Measurements from ENCODE around the gene NDST1. TPM values are rescaled to one million over a fixed set of nuclear protein-coding genes. Genes with fewer than 3 reads are reported as not detected.

Gene NDST1
- total RNA-seq, 2 experiments from 2014 or later = 2.5 to 2.6 TPM

DNA sequence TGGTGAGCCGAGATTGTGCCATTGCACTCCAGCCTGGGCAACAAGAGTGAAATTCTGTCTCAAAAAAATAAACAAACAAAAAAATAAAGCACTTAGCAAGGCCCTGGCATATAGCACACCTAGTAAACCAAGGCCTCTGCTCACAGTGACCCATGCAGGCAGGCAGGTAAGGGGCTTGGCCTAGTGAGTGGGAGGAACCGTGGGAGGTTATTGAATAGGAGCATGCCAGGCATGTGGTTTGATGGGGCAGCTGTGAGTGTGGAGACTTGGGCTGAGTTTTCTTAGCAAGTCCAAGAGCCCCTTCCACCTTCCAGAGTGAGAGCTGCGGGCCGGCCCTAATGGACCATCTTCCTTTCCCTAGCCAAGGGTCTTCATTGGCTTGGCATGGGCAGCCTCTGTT lies 4.5 kb upstream of the NDST1 start:
- H3K27me3 Mint-ChIP-seq = no peaks in the 10 kb centered on the region
- H3K4me1 Mint-ChIP-seq (ENCODE audit: low read depth) = no peaks in the 10 kb centered on the region
- no peak overlapping the region for H3K4me3 Mint-ChIP-seq
- no peak for DNase-seq
- no peaks in the 10 kb centered on the region for H3K36me3 Mint-ChIP-seq
- POLR2A ChIA-PET = no interaction called here
- CTCF ChIA-PET = no interaction called here
- no peaks in the 10 kb centered on the region for H3K9me3 Mint-ChIP-seq
- intact Hi-C loops (cut with micrococcal nuclease) = no loop called here
- no peak overlapping the region for H3K27ac Mint-ChIP-seq

GRCh38 chr5:150503977-150504620 lies 3.8 kb upstream of the NDST1 start:
- DNase-seq = no peak
- no peaks in the 10 kb centered on the region for H3K27me3 Mint-ChIP-seq
- H3K9me3 Mint-ChIP-seq = no peaks in the 10 kb centered on the region
- no peak overlapping the region for H3K4me3 Mint-ChIP-seq
- H3K4me1 Mint-ChIP-seq (ENCODE audit: low read depth) = no peaks in the 10 kb centered on the region
- intact Hi-C loops (cut with micrococcal nuclease) = no loop called here
- H3K36me3 Mint-ChIP-seq = no peaks in the 10 kb centered on the region
- POLR2A ChIA-PET = no interaction called here
- CTCF ChIA-PET = no interaction called here
- no peak overlapping the region for H3K27ac Mint-ChIP-seq

DNA sequence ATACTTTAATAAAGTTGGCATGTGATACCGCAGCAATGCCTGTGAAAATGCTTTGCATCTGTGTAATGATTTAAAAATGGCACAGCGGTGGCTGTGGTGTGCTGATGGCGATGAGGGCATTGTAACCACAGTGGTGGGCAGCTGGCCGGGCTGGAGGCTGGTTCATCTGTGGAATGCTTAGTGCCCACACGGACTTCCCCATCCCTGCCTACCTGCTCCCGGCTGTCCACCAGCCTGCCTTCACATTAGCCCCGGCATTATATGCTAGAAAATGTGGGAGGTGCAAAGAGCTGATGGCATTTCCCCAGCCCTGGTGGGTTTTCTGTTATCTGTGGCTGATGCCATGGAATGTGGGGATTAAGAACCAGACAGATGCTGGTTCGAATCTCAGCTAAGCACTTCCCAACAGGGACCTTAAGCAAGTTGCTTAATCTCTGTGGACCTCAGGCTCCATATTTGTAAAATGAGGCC lies 2.9 kb upstream of the NDST1 start:
- intact Hi-C loops (cut with micrococcal nuclease) = no loop called here
- no peak for DNase-seq
- no peaks in the 10 kb centered on the region for H3K9me3 Mint-ChIP-seq
- CTCF ChIA-PET = interaction anchor here (0.9 to 1.2 kb wide), 2 partner anchors 16 to 35 kb away, joined by 3 read pairs; no protein-coding TSS in a partner anchor
- H3K27ac Mint-ChIP-seq = no peak overlapping the region
- H3K4me1 Mint-ChIP-seq (ENCODE audit: low read depth) = no peaks in the 10 kb centered on the region
- H3K36me3 Mint-ChIP-seq = no peaks in the 10 kb centered on the region
- H3K27me3 Mint-ChIP-seq = no peaks in the 10 kb centered on the region
- POLR2A ChIA-PET = no interaction called here
- H3K4me3 Mint-ChIP-seq = no peak overlapping the region

- CTCF ChIA-PET = interaction anchor here (0.9 to 1.2 kb wide), 2 partner anchors 16 to 34 kb away, joined by 3 read pairs; no protein-coding TSS in a partner anchor
- Mint-ChIP-seq H3K4me3 (no peak overlapping the region), H3K4me1 (ENCODE audit: low read depth) (no peaks in the 10 kb centered on the region), H3K27me3 (no peaks in the 10 kb centered on the region), H3K9me3 (no peaks in the 10 kb centered on the region), H3K27ac (no peak overlapping the region), H3K36me3 (no peaks in the 10 kb centered on the region)
- intact Hi-C loops (cut with micrococcal nuclease) = no loop called here
- DNase-seq = no peak
- POLR2A ChIA-PET = no interaction called here
Measured at GRCh38 chr5:150505816-150506215, 2.1 kb upstream of the NDST1 start.

DNA sequence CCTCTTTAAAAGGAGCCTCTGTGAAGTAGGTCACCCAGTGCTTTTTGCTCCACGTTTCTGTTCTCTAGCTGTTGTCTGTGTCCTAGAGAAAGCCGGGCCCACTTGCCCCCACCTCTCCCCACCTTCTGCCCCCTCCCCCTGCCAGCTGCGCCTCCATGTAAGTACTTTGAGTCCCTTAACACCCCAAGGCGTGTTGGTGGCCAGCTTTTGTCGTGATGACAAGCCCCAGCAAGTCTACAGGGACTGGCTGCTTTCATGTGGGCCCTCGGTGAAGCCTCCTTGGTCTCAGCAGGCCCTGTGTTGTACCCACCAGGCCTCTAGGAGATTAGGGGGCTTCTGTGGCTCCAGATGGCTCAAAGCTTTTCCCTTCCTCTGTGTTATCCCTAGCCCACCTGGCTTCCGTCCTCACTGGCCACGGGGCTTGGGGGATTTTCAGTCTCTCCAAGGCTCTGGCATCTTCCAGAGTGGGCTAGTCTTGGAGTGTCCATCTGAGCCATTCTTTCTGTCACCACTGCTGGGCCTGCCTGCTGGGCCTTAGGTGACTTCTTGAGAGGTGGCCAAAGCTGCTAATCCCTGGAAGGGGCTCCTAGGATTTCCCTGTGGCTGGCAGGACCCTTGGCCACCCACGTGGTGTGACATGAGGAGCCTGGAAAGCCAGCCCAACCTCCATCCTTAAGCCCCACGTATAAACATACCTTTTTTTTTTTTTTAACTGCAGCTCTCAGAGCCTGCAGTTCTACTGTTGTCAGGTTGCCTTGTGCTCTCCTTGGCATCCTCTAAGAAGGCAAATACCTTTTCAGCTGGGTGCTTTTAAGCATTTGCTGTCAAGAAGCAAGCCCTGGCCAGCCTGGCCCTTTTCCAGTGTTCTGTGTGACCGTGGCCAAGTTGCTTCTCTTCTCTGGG lies 1.1 kb upstream of the NDST1 start:
- Mint-ChIP-seq H3K4me3 (no peak overlapping the region), H3K4me1 (ENCODE audit: low read depth) (no peaks in the 10 kb centered on the region), H3K36me3 (no peaks in the 10 kb centered on the region), H3K27ac (no peak overlapping the region), H3K27me3 (no peaks in the 10 kb centered on the region), H3K9me3 (no peaks in the 10 kb centered on the region)
- no peak for DNase-seq
- ChIA-PET POLR2A (no interaction called here), CTCF (no interaction called here)
- intact Hi-C loops (cut with micrococcal nuclease) = no loop called here

DNA sequence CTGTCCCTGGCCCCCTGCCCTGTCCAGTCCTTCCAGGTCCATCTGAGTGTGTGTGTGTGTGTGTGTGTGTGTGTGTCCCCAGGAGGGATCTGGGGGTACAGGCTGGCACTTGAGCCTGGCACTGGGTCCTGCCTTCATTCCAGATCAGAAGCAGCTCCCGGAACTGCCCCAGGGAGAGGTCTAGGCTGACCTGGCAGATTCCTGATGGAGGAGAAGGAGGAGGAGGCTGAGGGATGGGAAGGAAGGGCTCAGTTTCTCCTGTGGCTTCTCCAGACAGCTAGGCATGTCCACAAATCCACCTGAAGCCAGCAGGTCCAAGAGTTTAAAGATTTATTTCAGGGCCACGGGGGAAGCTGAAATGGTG lies 328 bp downstream of the NDST1 start:
- Mint-ChIP-seq H3K4me1 (ENCODE audit: low read depth) (no peaks in the 10 kb centered on the region), H3K27me3 (no peaks in the 10 kb centered on the region), H3K36me3 (no peaks in the 10 kb centered on the region), H3K27ac (no peak overlapping the region), H3K9me3 (no peaks in the 10 kb centered on the region), H3K4me3 (no peak overlapping the region)
- no peak for DNase-seq
- CTCF ChIA-PET = interaction anchor here (1.2 kb wide), 1 partner anchor 36 kb away, joined by 4 read pairs; no protein-coding TSS in a partner anchor
- intact Hi-C loops (cut with micrococcal nuclease) = no loop called here
- POLR2A ChIA-PET = no interaction called here

GRCh38 chr5:150508828-150509227 lies 897 bp downstream of the NDST1 start:
- ChIA-PET CTCF (interaction anchor here (1.2 kb wide), 1 partner anchor 36 kb away, joined by 4 read pairs; no protein-coding TSS in a partner anchor), POLR2A (no interaction called here)
- no peak for DNase-seq
- Mint-ChIP-seq H3K4me1 (ENCODE audit: low read depth) (no peaks in the 10 kb centered on the region), H3K36me3 (no peaks in the 10 kb centered on the region), H3K27me3 (no peaks in the 10 kb centered on the region), H3K4me3 (no peak overlapping the region), H3K9me3 (no peaks in the 10 kb centered on the region), H3K27ac (no peak overlapping the region)
- intact Hi-C loops (cut with micrococcal nuclease) = no loop called here

DNA sequence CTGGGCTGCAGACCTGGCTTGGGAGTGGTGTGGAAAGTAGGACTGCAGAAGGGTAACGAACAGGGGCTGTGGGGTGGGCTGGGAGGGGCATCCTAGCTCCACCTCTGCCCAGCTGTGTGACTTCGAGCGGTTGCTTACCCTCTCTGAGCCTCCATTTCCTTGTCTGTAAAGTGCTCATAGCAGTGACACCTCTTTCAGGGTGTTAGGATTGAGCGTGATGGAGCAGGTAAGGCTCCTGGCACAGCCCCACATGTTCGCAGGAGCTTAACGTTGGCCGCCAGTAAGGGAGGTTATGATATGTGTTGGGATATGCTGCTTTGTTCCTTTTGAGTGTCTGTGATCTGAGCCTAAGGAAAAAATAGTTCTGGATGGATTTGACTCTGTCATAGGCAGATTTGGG lies 2.1 kb downstream of the NDST1 start:
- no peaks in the 10 kb centered on the region for H3K36me3 Mint-ChIP-seq
- no peaks in the 10 kb centered on the region for H3K27me3 Mint-ChIP-seq
- H3K9me3 Mint-ChIP-seq = no peaks in the 10 kb centered on the region
- no peak overlapping the region for H3K27ac Mint-ChIP-seq
- H3K4me1 Mint-ChIP-seq (ENCODE audit: low read depth) = no peaks in the 10 kb centered on the region
- DNase-seq = no peak
- no peak overlapping the region for H3K4me3 Mint-ChIP-seq
- intact Hi-C loops (cut with micrococcal nuclease) = no loop called here
- ChIA-PET CTCF (no interaction called here), POLR2A (no interaction called here)

DNA sequence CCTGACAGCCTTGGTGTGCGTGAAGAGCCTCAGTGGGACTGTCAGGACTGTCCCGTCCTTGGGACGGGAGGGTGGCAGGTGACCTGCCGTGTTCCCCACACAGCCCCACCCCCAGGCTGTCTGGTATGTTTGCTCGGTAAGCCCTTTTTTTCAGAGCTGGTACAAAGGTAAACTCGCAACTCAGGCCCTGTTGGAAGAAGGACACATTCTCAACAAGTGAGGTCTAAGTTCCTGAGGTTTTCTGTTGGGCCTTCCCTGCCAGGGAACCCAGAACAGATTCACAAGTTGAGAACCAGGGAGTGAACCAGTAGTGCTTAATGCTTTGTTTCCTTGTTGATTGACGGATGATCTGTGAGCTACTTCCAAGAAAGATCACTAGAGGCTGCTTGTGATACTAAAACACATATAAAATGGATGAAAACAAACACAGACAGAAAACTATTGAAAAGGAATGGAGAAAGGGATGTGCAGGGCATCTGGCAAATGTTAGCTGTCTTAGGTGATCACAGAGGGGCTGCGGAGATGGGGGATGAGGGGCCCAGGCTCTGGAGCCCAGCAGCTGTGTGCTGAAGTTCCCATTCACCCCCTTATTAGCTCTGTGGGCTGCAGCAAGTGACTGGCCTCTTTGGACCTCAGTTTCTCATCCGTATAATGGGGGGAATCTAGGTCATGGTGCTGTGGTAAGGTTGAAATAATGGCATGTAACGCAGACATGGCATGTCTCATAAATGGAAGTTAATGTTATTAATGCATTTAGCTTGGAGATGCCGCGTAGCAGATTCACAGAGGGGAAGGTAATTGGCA lies 2.7 kb downstream of the NDST1 start:
- Mint-ChIP-seq H3K4me1 (ENCODE audit: low read depth) (no peaks in the 10 kb centered on the region), H3K27me3 (no peaks in the 10 kb centered on the region), H3K27ac (no peak overlapping the region), H3K4me3 (no peak overlapping the region), H3K9me3 (no peaks in the 10 kb centered on the region), H3K36me3 (no peaks in the 10 kb centered on the region)
- ChIA-PET CTCF (interaction anchor here (1.4 kb wide), 1 partner anchor 51 kb away, joined by 5 read pairs; no protein-coding TSS in a partner anchor), POLR2A (no interaction called here)
- DNase-seq = no peak
- intact Hi-C loops (cut with micrococcal nuclease) = no loop called here

DNA sequence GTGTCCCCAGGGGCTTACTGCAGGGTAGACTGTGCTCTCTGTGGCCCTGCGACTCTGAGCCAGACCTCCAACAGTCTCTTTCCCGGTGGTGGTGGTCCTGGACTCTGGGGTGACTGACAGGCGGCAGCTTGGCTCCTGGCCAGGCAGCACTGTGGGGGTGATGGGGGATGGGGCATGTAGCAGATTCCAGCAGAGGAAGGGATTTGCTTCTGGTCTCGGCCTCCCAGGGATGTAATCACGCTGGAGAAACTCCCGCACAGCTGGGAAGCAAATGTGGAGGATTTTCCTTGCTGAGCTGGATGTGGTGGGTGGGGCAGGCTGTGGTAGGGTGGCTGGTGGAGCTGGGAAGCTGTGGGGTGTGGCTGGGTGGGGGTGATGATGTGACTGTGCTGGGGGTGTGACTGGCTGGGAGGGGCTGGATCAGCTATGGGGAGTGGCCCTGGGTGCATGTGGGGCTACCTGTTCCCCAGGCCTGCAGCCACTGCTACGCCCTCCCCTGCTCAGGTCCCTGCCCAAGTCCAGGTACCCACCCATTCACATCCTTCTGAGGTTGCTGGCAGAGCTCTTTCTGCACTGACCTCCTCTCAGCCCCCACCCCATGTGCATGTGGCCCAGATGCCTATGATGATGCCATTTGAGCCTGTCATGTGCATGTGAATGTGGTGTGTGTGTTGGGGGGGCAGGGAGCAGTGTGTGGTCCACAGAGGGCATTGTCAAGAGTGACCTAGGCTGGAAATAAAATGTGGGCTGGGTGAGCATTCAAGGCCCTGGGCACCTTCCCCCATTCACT lies 3.8 kb downstream of the NDST1 start:
- H3K36me3 Mint-ChIP-seq = no peaks in the 10 kb centered on the region
- POLR2A ChIA-PET = no interaction called here
- H3K27ac Mint-ChIP-seq = no peak overlapping the region

GRCh38 chr5:150512368-150512747 lies 4.4 kb downstream of the NDST1 start:
- CTCF ChIA-PET = interaction anchor here (1.4 kb wide), 1 partner anchor 53 kb away, joined by 5 read pairs; no protein-coding TSS in a partner anchor
- Mint-ChIP-seq H3K4me3 (no peak overlapping the region), H3K36me3 (no peaks in the 10 kb centered on the region), H3K27me3 (no peaks in the 10 kb centered on the region), H3K27ac (no peak overlapping the region), H3K4me1 (ENCODE audit: low read depth) (no peaks in the 10 kb centered on the region), H3K9me3 (no peaks in the 10 kb centered on the region)
- no peak for DNase-seq
- POLR2A ChIA-PET = no interaction called here
- intact Hi-C loops (cut with micrococcal nuclease) = no loop called here

More for the DNA sequence above, 3.8 kb downstream of the NDST1 start:
- H3K27me3 Mint-ChIP-seq = no peaks in the 10 kb centered on the region
- H3K4me1 Mint-ChIP-seq (ENCODE audit: low read depth) = no peaks in the 10 kb centered on the region
- no peak overlapping the region for H3K4me3 Mint-ChIP-seq
- no peak for DNase-seq
- CTCF ChIA-PET = interaction anchor here (1.4 kb wide), 1 partner anchor 52 kb away, joined by 5 read pairs; no protein-coding TSS in a partner anchor
- intact Hi-C loops (cut with micrococcal nuclease) = no loop called here
- no peaks in the 10 kb centered on the region for H3K9me3 Mint-ChIP-seq
